ENCODE results near the gene SWSAP1.

SWSAP1 gene

GRCh38 chr19:11423164-11423790 is 48.8 kb downstream of the SWSAP1 start:
- no peak for TF ChIP-seq CTCF (conservative IDR thresholded peaks at IDR 0.05; ENCODE audit: low read length)
- no peak for TF ChIP-seq EZH2phosphoT487 (IDR thresholded peaks at IDR 0.05; ENCODE audit: borderline replicate concordance)
- Histone ChIP-seq H3K4me3 (ENCODE audit: low read length, poor library complexity, severe bottlenecking) (no peak overlapping the region), H3K79me2 (ENCODE audit: insufficient read depth, low read length) (no peaks in the 10 kb centered on the region), H3K9ac (ENCODE audit: low read depth, low read length, poor library complexity, severe bottlenecking) (no peak overlapping the region), H3K36me3 (ENCODE audit: insufficient read depth, low read length) (no peaks in the 10 kb centered on the region), H3F3A (ENCODE audit: low read depth) (no peaks in the 10 kb centered on the region), H3K4me1 (ENCODE audit: insufficient read depth, low read length, poor library complexity, severe bottlenecking) (no peaks in the 10 kb centered on the region), H3K4me2 (ENCODE audit: low read depth, low read length, poor library complexity, severe bottlenecking) (no peak overlapping the region), H4K20me1 (ENCODE audit: insufficient read depth, low read length, poor library complexity, severe bottlenecking) (no peaks in the 10 kb centered on the region), H3K9me2 (replicated peaks; ENCODE audit: low read depth, low read length) (no peaks in the 10 kb centered on the region), H3K27me3 (ENCODE audit: insufficient read depth, low read length, poor library complexity, severe bottlenecking) (no peaks in the 10 kb centered on the region), H2AFZ (ENCODE audit: low read length) (no peak overlapping the region), H3K9me3 (ENCODE audit: insufficient read depth, low read depth, low read length) (no peaks in the 10 kb centered on the region)

GRCh38 chr19:11423791-11424181 is 49.3 kb downstream of the SWSAP1 start:
- Histone ChIP-seq H3K4me3 (ENCODE audit: low read length, poor library complexity, severe bottlenecking) (no peak overlapping the region), H3K79me2 (ENCODE audit: insufficient read depth, low read length) (no peaks in the 10 kb centered on the region), H2AFZ (ENCODE audit: low read length) (no peak overlapping the region), H3K4me2 (ENCODE audit: low read depth, low read length, poor library complexity, severe bottlenecking) (no peak overlapping the region), H3K9me2 (replicated peaks; ENCODE audit: low read depth, low read length) (no peaks in the 10 kb centered on the region), H3K4me1 (ENCODE audit: insufficient read depth, low read length, poor library complexity, severe bottlenecking) (no peaks in the 10 kb centered on the region), H3K36me3 (ENCODE audit: insufficient read depth, low read length) (no peaks in the 10 kb centered on the region), H3K9ac (ENCODE audit: low read depth, low read length, poor library complexity, severe bottlenecking) (no peak overlapping the region), H3F3A (ENCODE audit: low read depth) (no peaks in the 10 kb centered on the region), H3K27me3 (ENCODE audit: insufficient read depth, low read length, poor library complexity, severe bottlenecking) (no peaks in the 10 kb centered on the region), H4K20me1 (ENCODE audit: insufficient read depth, low read length, poor library complexity, severe bottlenecking) (no peaks in the 10 kb centered on the region), H3K9me3 (ENCODE audit: insufficient read depth, low read depth, low read length) (no peaks in the 10 kb centered on the region)
- TF ChIP-seq EZH2phosphoT487 (IDR thresholded peaks at IDR 0.05; ENCODE audit: borderline replicate concordance) (no peak), CTCF (conservative IDR thresholded peaks at IDR 0.05; ENCODE audit: low read length) (no peak)

Data from Loucy (cell line).